Ascending aorta (tissue), 2 donors: ENCODE data around the gene NOX5. TPM values are rescaled to one million over a fixed set of nuclear protein-coding genes. Genes with fewer than 3 reads are reported as not detected.
A peak's percentile ranks its signal among the peaks of the same experiment; 100 is the strongest.

Experiments used
- DNase-seq, 2 donors: peaks; one replicate each; pipeline ENCODE4 v3.0.0-alpha.2; 2019; ENCODE audit warnings: low spot score in 2 of 2
- H3K27ac ChIP-seq, 2 donors: fragments of 200-600 bp; sonication (generic); one replicate each; pipeline ENCODE4 v1.5.1; 2016 to 2017; ENCODE audit warnings: mild to moderate bottlenecking in 1 of 2
- H3K27me3 ChIP-seq: fragments of 200-600 bp; sonication (generic); one replicate; pipeline ENCODE4 v1.5.1; 2017
- H3K36me3 ChIP-seq, 2 donors: fragments of 200-600 bp; sonication (generic); one replicate each; pipeline ENCODE4 v1.5.1; 2016
- H3K4me1 ChIP-seq, 2 donors: fragments of 200-600 bp; sonication (generic); one replicate each; pipeline ENCODE4 v1.5.1; 2016 to 2017; ENCODE audit warnings: mild to moderate bottlenecking in 1 of 2
- H3K4me3 ChIP-seq, 2 donors: fragments of 200-600 bp; sonication (generic); one replicate each; pipeline ENCODE4 v1.5.1; 2016 to 2017; ENCODE audit warnings: mild to moderate bottlenecking in 1 of 2
- H3K9me3 ChIP-seq, 2 donors: fragments of 200-600 bp; sonication (generic); one replicate each; pipeline ENCODE4 v1.5.1; 2016
- intact Hi-C: fragments of 100-400 bp; cut with DNase I; formaldehyde crosslinking; loops from one replicate; pipeline ENCODE4 v1.15.1; 2023
- total RNA-seq: library from RNA; depleted of rRNA; stranded (reverse); fragments of >200 nt; gene quantifications from one replicate; pipeline ENCODE4 v1.1.0, GENCODE V29; 2016
- TF ChIP-seq, protein P1 (sequence below), 3 experiments: fragments of 200-600 bp in 2 of 3; fragments of 450-650 bp in 1 of 3; sonication (generic) in 2 of 3; IDR thresholded peaks; one replicate each; pipeline ENCODE4 v1.5.1; 2016 to 2019; ENCODE audit warnings: antibody characterized with exemption in 3 of 3, mild to moderate bottlenecking in 1 of 3, moderate library complexity in 1 of 3

The NOX5 gene
- total RNA-seq, 1 donor from 2014 or later = 0.53 TPM

DNA sequence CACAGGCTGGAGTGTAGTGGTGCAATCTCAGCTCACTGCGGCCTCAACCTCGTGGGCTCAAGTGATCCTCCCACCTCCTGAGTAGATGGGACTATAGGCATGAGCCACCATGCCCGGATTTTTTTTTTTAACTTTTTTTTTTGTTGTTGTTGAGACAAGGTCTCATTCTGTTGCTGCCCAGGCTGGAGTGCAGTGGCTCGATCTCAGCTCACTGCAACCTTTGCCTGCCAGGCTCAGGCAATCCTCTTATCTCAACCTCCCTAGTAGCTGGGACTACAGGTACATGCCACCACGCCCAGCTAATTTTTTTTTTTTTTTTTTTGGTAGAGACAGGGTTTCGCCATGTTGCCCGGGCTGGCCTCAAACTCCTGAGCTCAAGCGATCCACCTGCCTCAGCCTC lies 64.1 kb downstream of the NOX5 start:
- H3K9me3 ChIP-seq = no peaks in the 10 kb centered on the region
- no peak for DNase-seq
- H3K27me3 ChIP-seq = no peaks in the 10 kb centered on the region
- TF ChIP-seq, protein P1, sequence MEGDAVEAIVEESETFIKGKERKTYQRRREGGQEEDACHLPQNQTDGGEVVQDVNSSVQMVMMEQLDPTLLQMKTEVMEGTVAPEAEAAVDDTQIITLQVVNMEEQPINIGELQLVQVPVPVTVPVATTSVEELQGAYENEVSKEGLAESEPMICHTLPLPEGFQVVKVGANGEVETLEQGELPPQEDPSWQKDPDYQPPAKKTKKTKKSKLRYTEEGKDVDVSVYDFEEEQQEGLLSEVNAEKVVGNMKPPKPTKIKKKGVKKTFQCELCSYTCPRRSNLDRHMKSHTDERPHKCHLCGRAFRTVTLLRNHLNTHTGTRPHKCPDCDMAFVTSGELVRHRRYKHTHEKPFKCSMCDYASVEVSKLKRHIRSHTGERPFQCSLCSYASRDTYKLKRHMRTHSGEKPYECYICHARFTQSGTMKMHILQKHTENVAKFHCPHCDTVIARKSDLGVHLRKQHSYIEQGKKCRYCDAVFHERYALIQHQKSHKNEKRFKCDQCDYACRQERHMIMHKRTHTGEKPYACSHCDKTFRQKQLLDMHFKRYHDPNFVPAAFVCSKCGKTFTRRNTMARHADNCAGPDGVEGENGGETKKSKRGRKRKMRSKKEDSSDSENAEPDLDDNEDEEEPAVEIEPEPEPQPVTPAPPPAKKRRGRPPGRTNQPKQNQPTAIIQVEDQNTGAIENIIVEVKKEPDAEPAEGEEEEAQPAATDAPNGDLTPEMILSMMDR (IDR thresholded peaks at IDR 0.05) = no peak
- H3K4me1 ChIP-seq = peaks cover 3 to 19% of the 10 kb centered on the region in 2 donors
- no peak overlapping the region for H3K4me3 ChIP-seq
- H3K27ac ChIP-seq = no peak overlapping the region
- H3K36me3 ChIP-seq = no peaks in the 10 kb centered on the region
- intact Hi-C loops = no loop called here

DNA sequence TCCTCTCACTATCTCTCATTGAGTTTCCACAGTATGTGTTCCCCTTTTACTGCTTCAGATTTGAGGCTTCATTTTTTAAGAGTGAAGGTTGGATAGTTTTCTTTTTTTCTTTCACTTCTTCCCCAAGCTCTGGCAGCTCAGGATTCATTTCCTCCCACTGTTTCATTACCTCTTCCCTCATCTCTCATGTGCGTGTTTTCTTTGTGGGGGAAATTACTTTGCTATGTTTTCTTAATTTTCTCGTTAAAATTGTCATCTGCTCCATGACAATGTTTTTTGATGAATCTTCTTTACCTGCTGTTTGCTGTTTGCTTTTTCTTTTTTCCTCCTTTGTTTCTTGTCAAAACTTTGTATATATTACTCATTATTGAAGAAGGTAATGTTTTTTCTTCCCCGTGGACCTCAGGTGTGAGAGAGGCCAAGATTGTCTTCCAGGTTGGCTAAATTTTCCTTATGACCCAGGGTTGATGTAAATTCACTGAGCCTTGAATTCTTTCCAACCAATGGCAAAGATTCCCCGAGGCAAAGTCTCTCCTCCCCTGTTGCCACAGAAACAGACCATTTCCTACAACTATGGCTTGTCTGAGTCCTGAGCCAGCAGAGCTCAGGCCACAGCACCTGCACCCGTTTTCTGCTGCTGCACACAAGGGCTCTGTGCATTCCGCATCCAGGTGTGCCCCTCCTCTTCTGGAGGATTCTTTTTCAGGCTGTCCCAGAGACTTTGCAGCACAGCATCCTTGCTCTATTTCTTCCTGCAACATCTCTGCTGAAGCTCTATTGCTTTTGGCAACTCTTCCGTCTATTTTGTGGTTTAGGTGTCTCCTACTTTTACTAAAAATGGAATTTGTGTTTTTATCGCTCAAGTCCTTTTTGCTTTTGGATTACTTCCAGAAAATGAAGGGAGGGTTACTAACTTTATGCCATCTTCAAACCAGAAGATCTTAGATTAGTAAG lies 66.1 kb downstream of the NOX5 start:
- no peaks in the 10 kb centered on the region for H3K9me3 ChIP-seq
- H3K36me3 ChIP-seq = no peaks in the 10 kb centered on the region
- H3K27me3 ChIP-seq = no peaks in the 10 kb centered on the region
- DNase-seq = no peak
- TF ChIP-seq, protein P1 (IDR thresholded peaks at IDR 0.05) = no peak
- peak overlapping the region in 1 of 2 donors; percentile 72 for H3K27ac ChIP-seq
- H3K4me3 ChIP-seq = no peak overlapping the region
- intact Hi-C loops = no loop called here
- peaks cover 3 to 19% of the 10 kb centered on the region in 2 donors for H3K4me1 ChIP-seq

DNA sequence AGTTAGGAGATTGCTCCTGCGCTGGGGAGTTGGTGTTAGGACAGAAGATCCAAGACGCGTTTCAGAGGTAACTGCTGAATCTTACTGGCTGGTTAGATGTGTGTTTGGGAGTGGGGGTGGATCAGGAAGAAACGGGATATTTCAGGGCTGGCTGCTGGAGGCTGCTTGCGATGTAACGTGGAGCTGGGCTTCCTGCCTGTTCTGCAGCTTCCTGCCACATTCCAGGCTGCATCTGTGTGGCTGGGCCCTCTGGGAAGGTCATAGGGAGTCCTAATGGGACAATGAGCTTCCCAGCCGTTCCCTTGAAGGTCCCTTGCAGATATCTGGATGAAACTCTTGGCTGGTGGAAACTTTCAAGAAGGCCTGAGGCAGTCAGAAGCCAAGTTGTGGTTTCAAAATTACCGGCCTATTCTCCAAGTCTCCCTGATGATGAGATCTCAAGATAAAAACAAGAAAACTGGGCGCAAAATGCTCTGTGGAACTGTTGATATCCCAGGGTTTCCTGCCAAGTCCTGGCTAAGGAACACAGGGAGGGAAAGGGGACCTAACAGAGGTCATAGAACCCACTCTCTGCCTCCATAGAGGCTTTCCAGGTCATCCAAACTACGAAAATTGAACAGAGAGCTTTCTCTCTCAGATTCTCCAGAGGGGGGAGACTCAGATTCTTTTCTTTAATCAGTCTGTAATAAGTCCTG lies 67.0 kb downstream of the NOX5 start:
- no peaks in the 10 kb centered on the region for H3K9me3 ChIP-seq
- intact Hi-C loops = no loop called here
- peak overlapping the region; percentile 20 to 72 for H3K27ac ChIP-seq
- peaks cover 3 to 19% of the 10 kb centered on the region in 2 donors for H3K4me1 ChIP-seq
- TF ChIP-seq, protein P1 (IDR thresholded peaks at IDR 0.05) = no peak
- H3K4me3 ChIP-seq = no peak overlapping the region
- no peaks in the 10 kb centered on the region for H3K27me3 ChIP-seq
- H3K36me3 ChIP-seq = no peaks in the 10 kb centered on the region
- peak in 1 of 2 donors; percentile 66 for DNase-seq

DNA sequence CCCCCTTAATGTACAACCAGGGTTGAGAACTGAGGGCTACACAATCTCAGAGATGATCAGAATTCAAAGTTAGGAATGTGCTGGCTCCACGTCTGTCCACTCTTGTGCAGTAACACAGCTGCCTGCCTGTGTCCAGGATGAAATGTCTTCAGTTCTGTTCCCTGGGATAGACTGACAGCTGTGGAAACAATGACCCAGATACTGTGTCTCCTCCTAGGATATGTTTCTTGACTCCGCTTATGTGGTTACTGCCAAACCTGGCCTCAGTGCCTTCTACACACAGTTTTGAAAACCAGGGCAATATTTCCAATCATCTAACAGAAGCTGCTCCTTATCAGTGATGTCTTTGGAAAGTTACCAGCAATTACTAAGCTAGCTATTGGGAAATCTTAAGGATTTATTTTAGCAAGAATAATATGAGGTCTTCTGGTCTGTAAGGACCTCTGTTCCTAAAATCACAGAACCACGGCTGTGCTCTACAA lies 67.6 kb downstream of the NOX5 start:
- peak overlapping the region; percentile 20 to 72 for H3K27ac ChIP-seq
- intact Hi-C loops = no loop called here
- no peak overlapping the region for H3K4me3 ChIP-seq
- H3K4me1 ChIP-seq = peaks cover 3 to 19% of the 10 kb centered on the region in 2 donors
- TF ChIP-seq, protein P1 (IDR thresholded peaks at IDR 0.05) = no peak
- no peak for DNase-seq
- H3K9me3 ChIP-seq = no peaks in the 10 kb centered on the region
- H3K27me3 ChIP-seq = no peaks in the 10 kb centered on the region
- no peaks in the 10 kb centered on the region for H3K36me3 ChIP-seq

DNA sequence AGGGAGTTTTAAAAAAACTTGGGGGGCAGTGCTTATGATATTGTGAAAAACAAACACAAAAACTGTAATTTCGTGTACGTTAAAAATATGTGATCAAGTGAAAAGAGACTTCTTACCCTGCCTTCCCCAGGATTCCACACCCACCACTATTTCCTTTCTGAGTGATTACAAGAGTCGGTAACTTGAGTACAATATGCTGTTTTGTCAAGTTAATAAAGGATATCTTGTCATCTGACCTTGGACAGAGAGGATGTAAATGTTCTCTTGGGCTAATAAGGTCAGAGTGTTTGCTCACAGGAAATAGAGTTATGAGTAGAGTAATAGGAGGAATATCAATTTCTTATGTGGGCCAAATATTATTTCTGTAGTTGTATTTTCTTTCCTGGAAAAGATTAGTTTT lies 68.1 kb downstream of the NOX5 start:
- Histone ChIP-seq H3K27ac (peak overlapping the region; percentile 20 to 72), H3K9me3 (no peaks in the 10 kb centered on the region), H3K36me3 (no peaks in the 10 kb centered on the region), H3K27me3 (no peaks in the 10 kb centered on the region), H3K4me1 (peaks cover 3 to 19% of the 10 kb centered on the region in 2 donors), H3K4me3 (no peak overlapping the region)
- intact Hi-C loops = no loop called here
- no peak for DNase-seq
- TF ChIP-seq, protein P1 (IDR thresholded peaks at IDR 0.05) = no peak
